ENCODE results near the gene GFER. TPM values are rescaled to one million over a fixed set of nuclear protein-coding genes. Genes with fewer than 3 reads are reported as not detected.

GFER gene
- total and polyA plus RNA-seq, 4 donors = 7.4 to 28.4 (median 15.1) TPM

- no peak for TF ChIP-seq MAX (IDR thresholded peaks at IDR 0.05)
Observed at GRCh38 chr16:2001456-2002355, 17.7 kb downstream of the GFER start (continued).

GRCh38 chr16:2002406-2003230, 18.6 kb downstream of the GFER start:
- WGBS = 95% methylated on average over 47 of the region's 47 CpGs
- H3K9ac ChIP-seq (ENCODE audit: low read depth in 1 of 2, low read length in 2 of 2) = no peak overlapping the region
- peaks cover 29 to 43% (median 34%) of the 10 kb centered on the region in 4 donors for H3K4me1 ChIP-seq (ENCODE audit: control insufficient read depth in 4 of 4, insufficient read depth in 4 of 4, low read length in 3 of 4)
- no peaks in the 10 kb centered on the region for H3K27me3 ChIP-seq (ENCODE audit: control insufficient read depth in 4 of 4, insufficient read depth in 4 of 4, low read length in 3 of 4)
- no peak for DNase-seq (ENCODE audit: low spot score)
- no peak overlapping the region for H3K4me3 ChIP-seq (ENCODE audit: low read depth in 1 of 3, low read length in 3 of 3)
- TF ChIP-seq CTCF (IDR thresholded peaks at IDR 0.05; ENCODE audit: low read depth, low read length, missing input control) (no peak), MAX (IDR thresholded peaks at IDR 0.05) (no peak), YY1 (IDR thresholded peaks at IDR 0.05) (no peak), SP1 (IDR thresholded peaks at IDR 0.05) (no peak), HNF4G (IDR thresholded peaks at IDR 0.05) (no peak), ATF3 (IDR thresholded peaks at IDR 0.05) (no peak), JUND (IDR thresholded peaks at IDR 0.05) (no peak), RAD21 (IDR thresholded peaks at IDR 0.05) (no peak), EGR1 (IDR thresholded peaks at IDR 0.05; ENCODE audit: low read depth in 2 of 2) (no peak), TAF1 (conservative IDR thresholded peaks at IDR 0.05) (no peak), ZBTB33 (IDR thresholded peaks at IDR 0.05) (no peak), NR2F2 (IDR thresholded peaks at IDR 0.05) (no peak), REST (IDR thresholded peaks at IDR 0.05) (no peak), FOXA1 (IDR thresholded peaks at IDR 0.05) (no peak), GABPA (IDR thresholded peaks at IDR 0.05 in 1 of 2, conservative IDR thresholded peaks at IDR 0.05 in 1 of 2) (no peak), RXRA (IDR thresholded peaks at IDR 0.05) (no peak), HNF4A (conservative IDR thresholded peaks at IDR 0.05) (no peak), FOXA2 (IDR thresholded peaks at IDR 0.05) (no peak)
- no peak overlapping the region for H3K27ac ChIP-seq (ENCODE audit: low read depth in 1 of 2, low read length in 2 of 2)
- H3K9me3 ChIP-seq (ENCODE audit: control insufficient read depth in 4 of 4, low read length in 3 of 4) = no peaks in the 10 kb centered on the region
- peaks cover 19 to 56% (median 25%) of the 10 kb centered on the region in 4 donors for H3K36me3 ChIP-seq (ENCODE audit: control insufficient read depth in 4 of 4, insufficient read depth in 3 of 4, low read depth in 1 of 4, low read length in 3 of 4)
